Measurements from ENCODE around the gene MRPS22.
"Not testable (repeated sequence)": the region's sequence is repeated elsewhere in the genome, so short reads cannot be mapped to it uniquely, and the experiment has no call there.

The MRPS22 gene

DNA sequence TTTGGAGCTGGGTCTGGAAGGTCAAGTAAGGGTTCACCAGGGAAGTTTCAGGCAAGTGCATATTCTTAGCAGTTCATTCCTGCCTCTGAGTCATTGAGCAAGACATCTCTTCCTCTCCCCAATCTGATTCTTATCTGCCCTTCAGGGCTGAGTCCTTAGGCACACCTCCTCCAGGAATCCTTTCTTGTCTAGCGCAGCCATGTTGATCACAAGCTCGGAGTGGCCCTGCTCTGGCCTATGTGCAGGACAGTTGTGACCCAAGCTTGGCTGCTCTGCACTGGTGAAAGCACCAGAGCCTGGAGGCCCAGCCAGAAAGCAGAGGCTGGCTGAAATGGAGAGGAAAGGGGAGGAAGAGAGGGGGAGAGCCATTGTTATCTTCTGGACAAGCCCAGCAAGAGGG lies 30.9 kb upstream of the MRPS22 start:
- DNase-seq: no peak

DNA sequence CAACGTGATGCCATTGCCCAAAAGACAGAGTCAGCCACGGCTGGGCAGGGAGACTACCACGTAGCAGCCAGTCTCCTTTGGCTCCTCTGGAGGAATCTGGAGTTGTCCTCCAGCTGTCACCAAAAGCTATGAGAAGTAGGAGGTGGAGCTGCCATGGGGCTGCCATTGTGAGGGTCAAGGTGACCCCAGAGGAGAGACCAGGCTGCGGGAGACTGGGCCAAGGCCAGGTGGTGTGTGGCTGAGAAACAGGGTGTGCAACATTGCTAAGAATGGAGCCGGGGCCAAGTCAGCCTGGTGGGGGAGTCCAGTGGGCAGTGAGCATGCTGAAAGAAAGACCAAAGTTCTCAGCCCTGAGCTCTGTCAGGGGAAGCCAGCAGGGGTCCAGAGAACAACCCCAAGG lies 29.9 kb upstream of the MRPS22 start:
- no peak for DNase-seq

DNA sequence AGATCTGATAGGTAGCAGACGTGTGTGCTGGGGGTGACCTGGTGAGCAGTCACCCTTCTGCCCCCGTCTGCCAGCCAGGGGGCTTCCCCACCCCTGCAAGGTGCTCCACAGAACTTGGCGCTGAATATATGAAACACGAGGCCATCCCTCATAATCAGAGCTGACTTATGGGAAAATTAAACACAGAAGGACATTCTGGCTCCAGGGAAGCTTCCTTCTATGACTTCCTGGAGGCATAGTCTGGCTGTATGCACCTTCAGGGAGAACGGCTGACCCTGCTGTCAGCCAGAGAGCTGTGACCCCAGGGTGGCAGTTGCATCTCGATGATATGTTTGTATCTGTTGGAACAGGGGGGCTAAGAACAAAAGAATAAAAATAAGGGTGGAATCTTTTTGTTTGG lies 26.6 kb upstream of the MRPS22 start:
- no peak for DNase-seq

DNA sequence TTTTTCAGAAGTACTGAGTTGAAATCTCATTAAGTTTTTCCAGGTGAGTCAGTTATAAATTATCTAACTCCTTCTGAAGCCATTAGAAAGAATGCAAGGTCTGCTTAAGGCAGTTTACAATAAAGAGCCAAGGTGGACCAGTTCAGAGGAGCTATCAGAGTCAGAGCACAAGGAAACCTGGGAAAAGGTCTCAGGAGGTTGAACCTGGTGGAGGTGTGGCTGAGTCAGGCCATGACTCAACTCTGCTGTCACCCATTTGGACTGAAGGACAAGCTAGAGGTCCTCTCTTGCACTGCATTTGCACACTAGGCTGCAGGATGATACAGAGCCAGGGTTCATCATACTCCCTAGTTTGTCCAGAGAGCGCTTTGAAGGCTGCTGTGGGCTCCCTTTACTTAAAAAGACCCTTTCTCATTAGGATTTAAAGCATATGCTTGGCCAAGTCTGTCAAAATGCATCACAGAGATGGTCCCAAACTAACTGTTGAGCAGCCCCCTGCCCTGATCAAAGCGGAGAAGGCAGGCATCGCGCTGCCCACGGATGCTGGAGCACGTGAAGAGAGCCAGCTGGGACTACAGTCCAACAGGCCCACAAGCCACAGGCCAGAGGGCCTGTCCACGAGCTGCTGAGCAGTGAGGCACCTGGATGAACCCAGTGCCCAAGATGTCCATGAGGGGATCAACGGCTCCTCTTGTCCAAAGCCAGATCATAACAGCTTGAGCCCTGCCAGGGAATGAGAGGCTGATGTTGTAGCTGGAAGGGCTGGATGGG lies 26.0 kb upstream of the MRPS22 start:
- no peak for DNase-seq

DNA sequence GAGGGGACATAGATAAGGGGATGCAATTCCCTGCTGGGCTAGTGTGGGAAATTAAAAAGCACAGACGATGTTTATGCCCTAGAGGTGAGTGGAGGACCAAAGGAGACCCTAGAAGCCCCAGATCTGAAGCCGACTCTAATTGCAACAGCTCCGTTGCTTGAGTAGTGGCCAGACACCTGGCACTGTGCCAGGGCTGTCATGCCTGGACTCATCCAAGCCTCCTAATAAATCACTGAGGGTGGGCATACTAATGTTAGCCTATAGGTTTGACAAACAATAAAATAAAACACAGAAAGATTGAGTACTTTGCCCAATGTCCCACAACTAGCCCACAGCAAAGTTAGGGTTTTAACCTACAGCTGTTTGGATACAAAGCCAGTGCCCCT lies 25.4 kb upstream of the MRPS22 start:
- no peak for DNase-seq

DNA sequence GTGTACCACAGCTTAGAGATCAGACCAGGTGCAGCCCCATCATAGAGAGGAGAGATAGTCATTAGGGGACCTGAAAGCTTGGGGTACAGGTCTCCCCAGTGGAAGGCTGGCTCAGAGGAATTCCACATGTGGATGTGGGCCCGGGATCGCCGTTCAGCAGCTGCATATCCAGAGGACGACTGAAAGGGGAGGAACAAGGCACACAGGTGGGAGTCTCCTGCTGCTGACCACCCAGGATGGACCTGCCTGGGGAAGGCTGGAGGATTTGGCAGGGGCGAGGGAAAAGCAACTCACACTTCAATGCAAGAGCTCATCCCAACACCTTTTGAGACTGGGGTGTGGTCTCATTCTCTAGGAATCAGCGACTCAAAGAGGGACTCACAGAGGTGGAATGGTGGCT lies 25.0 kb upstream of the MRPS22 start:
- DNase-seq: no peak

DNA sequence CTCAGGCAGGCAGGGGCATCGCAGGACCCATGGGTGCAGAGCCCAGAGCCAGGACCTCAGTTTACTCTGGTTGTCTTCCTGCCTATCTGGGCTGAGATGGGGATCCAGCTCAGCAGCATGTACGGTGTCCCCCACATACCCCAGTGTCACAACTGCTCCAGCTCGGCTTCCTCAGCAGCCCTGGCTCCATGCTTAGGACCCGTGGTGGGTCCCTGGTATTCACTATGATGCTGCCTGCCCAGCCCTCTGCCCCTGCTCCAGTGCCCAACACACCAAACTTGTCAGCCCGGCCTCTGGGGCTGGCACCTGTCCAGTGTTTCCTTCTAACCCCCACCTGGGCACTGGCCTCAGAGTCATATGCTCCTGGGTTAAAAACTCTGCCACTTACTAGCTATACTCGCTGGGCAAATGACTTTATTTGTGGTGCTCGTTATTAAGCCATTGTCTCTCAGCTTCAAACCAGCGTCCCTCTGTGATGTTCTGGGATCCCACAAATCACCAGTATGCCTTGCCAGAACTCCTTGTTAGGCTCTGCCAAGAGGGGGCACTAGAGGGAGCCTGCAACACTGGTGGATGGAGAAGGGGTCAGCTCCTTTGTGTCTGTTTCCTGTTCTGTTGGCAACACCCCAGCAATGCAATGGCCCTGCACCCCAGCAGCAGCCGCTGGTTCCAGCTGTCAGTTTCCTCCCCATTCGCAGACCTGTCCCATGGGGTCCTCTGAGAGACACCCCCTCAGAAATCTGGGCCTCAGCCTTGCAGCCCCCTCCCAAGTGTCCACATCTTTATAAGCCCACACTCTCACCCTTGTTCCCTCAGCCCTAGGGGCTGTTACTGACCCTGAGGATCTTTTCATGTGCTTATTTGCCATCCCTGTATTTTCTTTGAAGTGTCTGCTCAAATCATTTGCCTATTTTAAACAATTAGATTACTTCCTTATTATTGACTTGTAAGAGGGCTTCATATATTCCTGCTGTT lies 24.1 kb upstream of the MRPS22 start:
- DNase-seq: no peak

DNA sequence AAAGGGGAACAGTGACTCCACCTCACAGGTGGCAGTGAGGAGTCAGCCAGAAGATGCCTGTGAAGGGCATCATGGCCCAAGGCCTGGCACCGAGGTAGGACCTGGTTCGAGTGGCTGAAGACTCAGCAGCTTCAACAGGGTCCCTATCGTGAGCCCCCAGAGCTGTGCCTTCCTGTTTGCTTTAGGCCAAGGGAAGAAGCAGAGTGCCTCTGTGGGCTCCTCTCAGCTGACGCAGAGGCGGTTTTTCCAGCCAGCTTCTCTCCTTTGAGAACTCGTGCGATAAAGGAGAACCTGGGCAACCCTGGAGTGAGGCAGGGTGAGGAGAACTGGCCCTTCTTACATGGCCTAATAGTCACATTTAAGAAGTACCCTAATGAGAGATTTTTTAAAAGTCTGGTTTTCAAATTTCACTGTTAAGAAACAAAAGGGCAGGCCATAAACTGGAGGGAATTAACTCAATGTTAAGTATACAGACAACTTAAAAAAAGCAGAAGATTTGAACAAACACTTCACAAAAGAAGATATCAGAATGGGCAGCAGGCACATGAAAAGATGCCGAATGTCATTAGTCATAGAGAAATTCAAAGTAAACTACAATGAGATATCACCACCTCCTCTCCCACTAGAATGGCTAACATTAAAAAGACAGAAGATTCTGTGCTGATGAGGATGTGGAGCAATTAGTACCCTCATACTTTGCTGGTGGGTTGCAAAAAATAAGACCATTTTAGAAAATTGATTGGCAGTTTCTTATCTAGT lies 23.1 kb upstream of the MRPS22 start:
- no peak for DNase-seq

DNA sequence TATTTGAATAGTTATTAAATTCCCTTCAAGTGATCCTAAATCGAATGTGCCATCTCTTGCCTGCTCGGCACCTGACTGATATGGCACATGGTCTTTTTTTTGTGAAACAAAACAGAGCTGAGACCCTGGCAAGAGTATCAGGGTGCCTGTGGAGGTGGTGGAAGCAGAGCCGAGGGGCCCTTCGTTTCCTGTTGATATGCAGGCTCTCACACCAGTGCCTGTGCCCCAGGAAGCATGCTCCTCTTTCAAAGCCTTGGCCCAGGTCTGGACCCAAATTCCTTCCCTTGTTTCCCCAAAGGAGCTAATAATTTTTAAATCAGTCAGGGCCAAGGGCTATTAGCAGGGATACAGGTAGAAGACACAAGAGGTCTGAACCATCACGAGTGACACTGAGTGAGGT lies 21.5 kb upstream of the MRPS22 start:
- DNase-seq: no peak

DNA sequence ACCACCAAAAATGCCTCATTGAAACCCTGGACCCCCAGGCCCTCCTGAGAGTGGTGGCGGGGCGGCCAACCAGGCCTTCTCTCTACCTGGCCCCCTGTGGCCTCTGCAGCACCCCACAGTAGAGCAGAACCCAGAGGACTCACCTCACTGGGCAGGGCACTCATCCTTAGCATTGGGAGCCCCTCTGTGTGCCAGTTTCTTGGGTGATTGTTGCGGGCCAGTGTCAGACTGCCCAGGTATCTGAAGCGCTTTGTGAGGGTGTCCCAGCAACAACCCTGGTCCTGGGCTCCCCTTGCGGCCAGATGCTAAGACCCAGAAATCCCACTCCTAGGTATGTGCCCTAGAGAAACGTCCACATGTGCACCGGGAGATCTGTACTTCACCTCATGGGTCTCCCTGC lies 20.7 kb upstream of the MRPS22 start:
- no peak for DNase-seq

DNA sequence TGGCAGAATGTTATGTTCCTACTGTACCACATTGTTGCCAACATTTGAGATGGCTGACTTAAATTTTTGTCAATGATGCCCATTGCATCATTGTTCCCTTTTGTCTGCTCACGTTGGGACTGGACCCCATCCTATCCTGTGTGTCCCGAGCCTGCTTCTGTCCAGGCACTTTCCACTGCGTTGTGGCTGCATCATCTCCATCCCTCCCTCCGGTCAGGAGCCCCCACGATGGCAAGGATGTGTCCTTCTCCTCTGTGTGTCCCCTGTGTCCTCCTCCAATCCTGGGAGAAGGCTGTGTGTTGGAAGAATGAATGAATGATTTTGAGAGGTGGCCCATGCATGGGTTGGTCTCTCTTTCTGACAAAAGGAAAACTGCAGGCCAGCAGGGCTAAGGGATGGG lies 19.4 kb upstream of the MRPS22 start:
- DNase-seq: no peak

DNA sequence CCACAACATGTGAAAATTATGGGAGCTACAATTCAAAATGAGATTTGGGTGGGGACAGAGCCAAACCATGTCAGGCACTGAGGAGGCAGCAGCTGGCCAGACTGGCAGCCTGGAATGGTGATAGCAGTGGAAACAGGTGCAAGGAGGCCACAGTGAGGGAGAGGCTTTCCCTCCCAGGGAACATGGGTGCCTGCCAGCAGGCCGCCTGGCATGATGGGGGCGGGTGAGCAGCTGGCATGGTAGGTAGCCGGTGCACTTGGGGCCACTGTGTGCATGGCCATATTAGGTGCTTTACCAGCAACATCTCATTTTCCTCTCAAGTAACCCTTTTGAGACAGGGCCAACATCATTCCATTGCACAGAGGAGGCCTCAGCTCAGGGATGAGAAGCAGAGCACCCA lies 18.3 kb upstream of the MRPS22 start:
- no peak for DNase-seq

DNA sequence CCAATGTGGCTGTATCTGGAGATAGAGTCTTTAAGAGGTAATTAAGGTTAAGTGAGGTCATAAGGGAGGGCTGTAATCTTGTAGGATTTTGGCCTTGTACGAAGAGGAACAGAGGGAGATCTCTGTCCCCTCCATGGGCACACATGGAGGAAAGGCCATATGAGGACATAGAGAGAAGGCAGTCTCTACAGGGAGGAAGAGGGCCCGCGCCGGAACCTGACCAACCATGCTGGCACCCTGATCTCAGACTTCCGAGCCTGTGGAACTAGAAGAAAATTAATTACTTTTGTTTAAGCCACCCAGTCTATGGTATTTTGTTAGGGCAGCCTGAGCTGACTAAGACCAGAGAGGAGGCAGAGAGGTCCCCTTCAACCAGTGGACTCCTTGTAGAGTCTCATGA lies 17.7 kb upstream of the MRPS22 start:
- DNase-seq: no peak

DNA sequence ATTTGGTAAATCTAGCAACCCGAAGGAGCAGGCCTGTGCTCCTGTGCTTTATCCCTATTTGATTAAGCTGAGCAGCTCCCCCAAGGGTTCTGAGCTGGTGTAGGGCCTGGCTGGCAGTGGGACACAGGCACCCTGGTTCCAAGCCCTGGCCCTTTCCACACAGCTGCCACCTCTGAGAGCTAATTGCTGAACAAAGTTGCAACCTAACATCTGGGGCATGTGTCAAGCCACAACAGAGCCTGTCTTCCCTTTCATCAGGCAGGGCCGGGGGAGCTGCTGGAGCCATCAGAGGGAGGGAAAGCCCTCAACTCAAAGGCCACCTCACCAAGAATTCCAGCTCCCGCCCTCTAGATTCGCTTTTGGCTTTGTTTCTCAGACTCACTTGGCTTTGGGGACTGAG lies 17.1 kb upstream of the MRPS22 start:
- DNase-seq: no peak

DNA sequence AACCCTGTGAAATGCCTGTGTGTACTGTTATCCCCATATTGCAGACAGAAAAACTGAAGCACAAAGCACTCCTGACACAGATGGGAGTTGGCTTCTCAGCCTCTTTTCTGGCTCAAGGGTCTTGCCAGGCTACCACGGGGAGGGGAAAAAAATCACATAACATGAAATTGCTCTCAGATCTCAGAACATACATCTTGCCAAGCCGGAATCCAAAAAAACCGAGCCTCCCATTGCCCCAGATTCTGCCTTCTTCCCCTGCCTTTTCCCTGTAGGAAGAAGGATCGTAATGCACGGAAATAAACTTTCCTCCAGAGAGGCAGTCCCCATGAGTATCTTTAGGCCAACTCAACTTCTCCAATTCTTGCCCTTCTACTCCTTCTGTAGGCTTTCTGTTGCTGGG lies 16.6 kb upstream of the MRPS22 start:
- DNase-seq: no peak

DNA sequence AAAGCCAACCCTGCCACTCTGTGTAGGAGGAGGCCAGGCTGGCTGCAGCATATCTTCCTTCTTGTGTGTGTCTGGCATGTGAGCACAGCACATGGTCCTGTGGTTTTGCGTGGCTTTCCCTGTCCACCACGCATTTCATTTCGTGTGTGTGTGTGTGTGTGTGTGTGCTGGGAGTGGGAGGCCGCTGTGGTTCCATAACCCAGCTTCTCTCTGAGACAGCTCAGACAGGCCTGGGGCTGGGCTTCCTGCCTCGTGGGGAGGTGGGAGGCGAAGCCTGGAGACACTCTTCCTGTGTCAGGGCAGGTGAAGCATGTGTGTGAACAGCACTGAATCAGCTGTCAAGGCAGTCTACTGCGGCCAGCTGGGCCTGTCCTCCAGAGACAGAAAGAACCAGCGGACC lies 16.0 kb upstream of the MRPS22 start:
- DNase-seq: no peak

DNA sequence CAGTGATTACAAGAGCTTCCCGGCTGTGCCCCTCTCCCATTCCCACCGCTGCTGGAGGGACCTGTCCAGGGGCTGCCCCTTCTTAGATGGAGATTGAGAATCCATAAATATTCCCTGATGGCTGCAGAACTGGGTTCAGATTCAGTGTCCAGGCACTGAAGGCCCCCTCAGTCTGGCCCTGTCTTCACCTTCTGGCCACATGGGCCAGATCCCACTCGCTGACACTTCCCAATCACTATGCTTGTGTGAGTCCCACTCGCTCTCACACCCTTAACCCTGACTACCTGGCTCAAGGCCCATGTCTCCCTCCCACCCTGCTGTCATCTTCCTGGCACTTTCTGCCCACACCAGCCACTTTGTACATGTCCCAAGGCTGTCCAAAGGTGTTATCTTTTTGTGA lies 15.5 kb upstream of the MRPS22 start:
- no peak for DNase-seq

DNA sequence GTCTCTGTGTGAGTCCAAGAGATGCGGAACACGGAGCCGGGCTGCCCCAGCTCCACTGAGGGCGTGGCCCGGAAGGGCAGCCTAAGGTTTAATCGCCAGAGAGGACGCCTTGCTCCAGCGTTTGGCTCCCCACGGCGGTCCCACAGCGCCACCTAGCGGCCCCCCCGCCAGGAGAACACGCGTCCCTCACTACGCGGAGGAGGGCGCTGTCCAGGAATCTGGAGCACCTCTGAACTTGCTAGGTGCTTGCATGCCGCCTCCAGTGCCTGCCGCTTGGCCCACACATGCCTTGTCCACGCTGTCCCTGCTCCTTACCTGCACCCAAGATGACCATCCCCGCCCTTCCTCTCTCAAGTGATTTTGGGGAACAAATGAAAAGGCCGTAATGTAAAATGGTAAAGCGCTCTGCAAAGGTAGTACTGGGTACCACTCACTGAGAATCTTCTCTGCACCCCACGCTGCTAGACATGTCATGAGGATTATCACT lies 14.4 kb upstream of the MRPS22 start:
- DNase-seq: peak; percentile 72 to 85 (median 81)

DNA sequence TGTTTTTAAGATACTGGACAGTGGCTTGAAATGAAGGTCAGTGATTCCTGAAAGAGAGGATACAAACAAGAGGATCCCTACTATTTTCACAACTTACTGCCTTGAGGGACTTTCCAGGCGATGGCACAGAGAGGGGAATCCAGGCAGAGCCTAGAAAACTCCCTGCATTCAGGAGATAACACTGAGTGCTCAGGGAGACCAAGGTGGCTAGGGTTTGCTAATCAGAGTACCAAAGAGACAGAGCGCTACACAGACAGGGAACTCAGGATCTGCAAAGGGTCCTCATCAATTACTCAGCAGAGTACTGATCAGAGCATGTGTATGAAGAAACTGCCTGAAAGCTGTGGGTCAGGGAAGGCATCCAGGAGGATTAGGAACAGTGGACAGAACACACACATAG lies 11.7 kb upstream of the MRPS22 start:
- DNase-seq: no peak

DNA sequence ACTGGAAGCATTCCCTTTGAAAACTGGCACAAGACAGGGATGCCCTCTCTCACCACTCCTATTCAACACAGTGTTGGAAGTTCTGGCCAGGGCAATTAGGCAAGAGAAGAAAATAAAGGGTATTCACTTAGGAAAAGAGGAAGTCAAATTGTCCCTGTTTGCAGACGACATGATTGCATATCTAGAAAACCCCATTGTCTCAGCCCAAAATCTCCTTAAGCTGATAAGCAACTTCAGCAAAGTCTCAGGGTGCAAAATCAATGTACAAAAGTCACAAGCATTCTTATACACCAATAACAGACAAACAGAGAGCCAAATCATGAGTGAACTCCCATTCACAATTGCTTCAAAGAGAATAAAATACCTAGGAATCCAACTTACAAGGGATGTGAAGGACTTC lies 9.1 kb upstream of the MRPS22 start:
- not testable (repeated sequence) for DNase-seq

DNA sequence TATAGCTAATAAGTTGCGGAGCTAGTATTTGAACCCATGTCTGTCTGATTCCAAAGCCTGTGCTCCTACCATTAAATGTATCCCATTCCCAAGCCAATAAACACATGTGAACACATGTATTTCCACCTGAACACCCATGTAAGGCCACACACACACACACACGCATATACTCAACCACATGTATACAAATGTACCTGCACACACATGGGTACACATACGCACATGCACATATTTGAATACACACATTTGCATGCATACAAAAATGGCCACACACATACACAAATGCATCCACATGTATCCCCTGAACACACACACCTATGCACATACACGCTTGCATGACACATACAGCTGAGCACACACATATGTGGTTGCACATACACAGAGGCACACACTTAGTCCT lies 5.4 kb upstream of the MRPS22 start:
- no peak for DNase-seq

DNA sequence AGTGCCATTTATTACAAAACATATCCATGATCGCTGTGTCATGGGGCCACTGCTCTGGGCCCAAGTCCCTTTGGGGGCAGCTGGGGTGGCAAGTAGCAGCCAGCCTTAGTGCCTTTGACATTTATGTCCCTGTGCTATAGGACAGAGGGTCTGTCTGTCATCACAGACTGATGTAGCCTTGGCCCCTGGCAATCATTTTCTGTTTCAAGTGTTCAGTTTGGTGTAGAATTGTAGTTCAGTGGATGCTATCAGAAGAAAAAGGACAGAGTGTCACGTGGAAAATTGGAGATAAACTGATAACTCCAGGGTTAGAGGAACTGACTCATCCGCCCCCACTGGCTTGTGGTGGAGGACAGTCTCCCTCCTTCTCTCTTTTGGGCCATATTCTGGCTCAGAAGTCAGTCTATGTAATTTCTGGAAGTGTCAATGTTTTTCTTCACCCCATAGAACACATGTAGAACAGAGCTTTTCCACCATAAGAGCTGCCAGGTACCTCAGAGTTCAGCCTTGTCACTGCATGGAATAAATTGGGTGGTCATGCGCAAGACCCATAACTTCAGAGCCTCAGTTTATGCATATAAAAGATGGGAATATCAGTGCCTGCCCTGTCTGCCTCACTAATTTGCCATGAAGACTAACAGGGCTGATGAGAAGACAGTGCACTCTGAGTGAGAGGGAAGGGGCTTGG lies 4.5 kb upstream of the MRPS22 start:
- no peak for DNase-seq

DNA sequence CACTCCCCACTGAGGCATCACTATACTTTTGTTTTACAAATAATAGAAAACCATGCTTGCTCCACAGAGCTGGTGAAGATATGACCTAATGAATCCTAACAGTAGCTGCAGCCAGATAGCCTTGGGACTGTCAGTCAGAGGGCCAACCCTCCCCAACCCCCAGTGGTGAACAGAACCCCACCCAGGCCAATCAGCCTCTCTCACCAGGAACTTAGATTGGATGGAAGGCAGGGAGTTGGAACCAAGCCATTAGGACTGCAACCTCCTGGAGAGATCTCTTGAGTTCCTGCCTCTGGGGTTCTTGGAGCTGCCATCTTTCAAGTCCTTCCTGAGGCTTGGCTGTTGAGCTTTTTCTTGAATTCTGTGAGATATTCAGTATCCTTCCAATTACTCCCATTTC lies 3.0 kb upstream of the MRPS22 start:
- no peak for DNase-seq

Data from activated CD4-positive, CD25-positive, alpha-beta regulatory T cell (primary cell).